K562 (cell line): ENCODE measurements around the gene SPDL1. TPM values are rescaled to one million over a fixed set of nuclear protein-coding genes. Genes with fewer than 3 reads are reported as not detected.

Source experiments
- CC2D1A ChIP-seq: fragments of 450-650 bp; IDR thresholded peaks from 2 replicates; pipeline ENCODE4 v1.6.1; 2017; ENCODE audit warnings: mild to moderate bottlenecking
- E2F4 ChIP-seq: sonication (generic); formaldehyde crosslinking; IDR thresholded peaks from 2 replicates; pipeline ENCODE4 v1.8.0; 2022; ENCODE audit warnings: mild to moderate bottlenecking, low read depth, missing genetic modification reagents
- E2F5 ChIP-seq: sonication (generic); formaldehyde crosslinking; IDR thresholded peaks from 2 replicates; pipeline ENCODE4 v1.8.0; 2022; ENCODE audit warnings: mild to moderate bottlenecking, missing genetic modification reagents
- HCFC1 ChIP-seq: IDR thresholded peaks from 2 replicates; pipeline ENCODE4 v1.6.1; 2012; ENCODE audit warnings: low read depth, low read length, improper control_type of control experiment
- HOMEZ ChIP-seq: fragments of 250-450 bp; sonication (Bioruptor Pico); IDR thresholded peaks from 2 replicates; pipeline ENCODE4 v1.4.0; 2020; ENCODE audit warnings: mild to moderate bottlenecking, moderate library complexity
- KDM1A ChIP-seq, 2 experiments: fragments of 450-650 bp; IDR thresholded peaks; 2 replicates each; pipeline ENCODE4 v1.6.1; 2016; ENCODE audit warnings: mild to moderate bottlenecking in 2 of 2
- KLF10 ChIP-seq: fragments of 250-450 bp; sonication (Bioruptor Pico); IDR thresholded peaks from 2 replicates; pipeline ENCODE4 v1.6.1; 2021; ENCODE audit warnings: matching md5 sums
- KLF6 ChIP-seq: fragments of 250-450 bp; sonication (Bioruptor Pico); IDR thresholded peaks from 2 replicates; pipeline ENCODE4 v1.4.0; 2020; ENCODE audit warnings: mild to moderate bottlenecking, moderate library complexity, borderline replicate concordance
- MYBL2 ChIP-seq, 2 experiments: fragments of 450-650 bp in 1 of 2; sonication (generic) in 1 of 2; formaldehyde crosslinking in 1 of 2; IDR thresholded peaks; 2 replicates each; pipeline versions ENCODE4 v1.6.1 to v1.8.1; 2017 to 2022; ENCODE audit warnings: borderline replicate concordance in 1 of 2, inconsistent platforms in 1 of 2, low read depth in 1 of 2, mild to moderate bottlenecking in 1 of 2, missing genetic modification reagents in 1 of 2, moderate library complexity in 1 of 2
- PATZ1 ChIP-seq: fragments of 250-450 bp; sonication (Bioruptor Pico); IDR thresholded peaks from 2 replicates; pipeline ENCODE4 v1.5.0; 2020; ENCODE audit warnings: mild to moderate bottlenecking, borderline replicate concordance
- PHTF2 ChIP-seq: fragments of 250-450 bp; sonication (Bioruptor Pico); IDR thresholded peaks from 2 replicates; pipeline ENCODE4 v1.5.0; 2021; ENCODE audit warnings: mild to moderate bottlenecking
- PTRF ChIP-seq: fragments of 450-650 bp; IDR thresholded peaks from 2 replicates; pipeline ENCODE4 v1.6.1; 2016; ENCODE audit warnings: mild to moderate bottlenecking, missing genetic modification characterization, missing compliant biosample characterization
- SAP30 ChIP-seq: fragments of 200-600 bp; sonication (generic); IDR thresholded peaks from 2 replicates; pipeline ENCODE4 v1.6.1; 2012; ENCODE audit warnings: borderline replicate concordance, low read depth, mild to moderate bottlenecking, moderate library complexity, low read length, control low read depth, inconsistent platforms; ENCODE audit not compliant: insufficient read depth, poor library complexity, severe bottlenecking
- SMAD4 ChIP-seq: fragments of 250-450 bp; sonication (Bioruptor Pico); conservative IDR thresholded peaks from 2 replicates; pipeline ENCODE4 v1.8.0; 2021; ENCODE audit warnings: inconsistent platforms, mild to moderate bottlenecking, moderate library complexity
- SNIP1 ChIP-seq: fragments of 450-650 bp; IDR thresholded peaks from 2 replicates; pipeline ENCODE4 v1.7.1; 2017; ENCODE audit warnings: low read depth, mild to moderate bottlenecking
- SREBF2 ChIP-seq: sonication (generic); formaldehyde crosslinking; IDR thresholded peaks from 2 replicates; pipeline ENCODE4 v1.4.0; 2020; ENCODE audit warnings: mild to moderate bottlenecking, missing genetic modification reagents
- ZKSCAN3 ChIP-seq: fragments of 250-450 bp; sonication (Bioruptor Pico); IDR thresholded peaks from 2 replicates; pipeline ENCODE4 v1.4.0; 2020
- ZNF217 ChIP-seq: sonication (generic); formaldehyde crosslinking; IDR thresholded peaks from 2 replicates; pipeline ENCODE4 v1.8.0; 2022; ENCODE audit warnings: mild to moderate bottlenecking, missing genetic modification reagents
- ZNF23 ChIP-seq: fragments of 250-450 bp; sonication (Bioruptor Pico); IDR thresholded peaks from 2 replicates; pipeline ENCODE4 v1.4.0; 2020; ENCODE audit warnings: mild to moderate bottlenecking
- ZNF512 ChIP-seq: IDR thresholded peaks from 2 replicates; pipeline ENCODE4 v1.6.1; 2016; ENCODE audit warnings: missing genetic modification characterization, missing compliant biosample characterization
- ZNF766 ChIP-seq: fragments of 200-800 bp; sonication (Bioruptor generic); conservative IDR thresholded peaks from 2 replicates; pipeline ENCODE4 v1.6.1; 2016; ENCODE audit warnings: missing genetic modification characterization, missing compliant biosample characterization
- ZNF780A ChIP-seq: fragments of 250-450 bp; sonication (Bioruptor Pico); IDR thresholded peaks from 2 replicates; pipeline ENCODE4 v1.5.0; 2021; ENCODE audit warnings: mild to moderate bottlenecking
- polyA plus RNA-seq, 8 experiments: library from polyadenylated mRNA; depleted of rRNA in 4 of 8; stranded (reverse) in 5 of 8; unstranded in 3 of 8; fragments of >200 nt; fragmentation: Nextera tagmentation in 2 of 8; fragmentation: Illumina TruSeq in 1 of 8; extraction: Ambion mirVana in 2 of 8; extraction: Trizol in 1 of 8; gene quantifications; 2 replicates each; pipeline versions ENCODE4 v1.2.1 to v1.2.3, GENCODE V29; 2011 to 2014; ENCODE audit warnings: inconsistent platforms in 1 of 8, missing spikeins in 1 of 8
- total RNA-seq, 7 experiments: library from RNA; depleted of rRNA in 6 of 7; stranded (reverse); fragments of >200 nt in 6 of 7; fragmentation: Illumina TruSeq in 2 of 7; extraction: Trizol in 2 of 7; gene quantifications; 2 replicates each; pipeline versions ENCODE4 v1.2.1 to v1.2.3, GENCODE V29; 2011 to 2021; ENCODE audit warnings: low replicate concordance in 1 of 7

SPDL1 gene
- total and polyA plus RNA-seq, 9 of the 15 experiments (the other 6 are each of a cell fraction or from before 2014, with no cell fraction given): 32.4 to 59.6 (median 49.0) TPM

- TF ChIP-seq SMAD4 (CRISPR knock-in tag) (peak; percentile 94), HOMEZ (CRISPR knock-in tag) (no peak), E2F5 (no peak), HCFC1 (no peak), PHTF2 (CRISPR knock-in tag) (no peak), MYBL2 (IDR thresholded peaks at IDR 0.05; ENCODE audit: low read depth) (no peak), MYBL2 (CRISPR knock-in tag; IDR thresholded peaks at IDR 0.05; ENCODE audit: borderline replicate concordance) (no peak), ZNF512 (no peak), ZKSCAN3 (CRISPR knock-in tag) (no peak), ZNF23 (CRISPR knock-in tag) (no peak), PATZ1 (CRISPR knock-in tag) (no peak), KLF10 (no peak), PTRF (no peak), SREBF2 (CRISPR knock-in tag) (no peak), SAP30 (no peak), SNIP1 (no peak), E2F4 (no peak), KLF6 (CRISPR knock-in tag) (no peak), KDM1A (IDR thresholded peaks at IDR 0.05) (peak; percentile 28 to 42; a peak in 2 of 4 replicates), ZNF766 (CRISPR knock-in tag) (no peak; the same call in 1 of the 2 replicates), CC2D1A (no peak), ZNF780A (no peak), ZNF217 (CRISPR knock-in tag) (no peak)
These were observed 67.2 kb downstream of the SPDL1 start (continued) for GRCh38 chr5:169650701-169651331.
